SK-N-MC (cell line): Measurements from ENCODE around the gene CLDN20.
A peak's percentile ranks its signal among the peaks of the same experiment; 100 is the strongest.

Experiments used
- DNase-seq: peaks from one replicate; pipeline ENCODE4 v3.0.0-alpha.2; 2011; ENCODE audit warnings: low read depth, low spot score
- H3K27ac ChIP-seq: fragments of 200-600 bp; sonication (generic); 2 replicates; pipeline ENCODE4 v1.5.1; 2016; ENCODE audit warnings: mixed run types
- H3K36me3 ChIP-seq: fragments of 200-600 bp; sonication (generic); 2 replicates; pipeline ENCODE4 v1.6.1; 2017; ENCODE audit warnings: antibody characterized with exemption, low read length, mixed read lengths; ENCODE audit not compliant: insufficient read depth
- H3K4me3 ChIP-seq: fragments of 200-600 bp; sonication (generic); 2 replicates; pipeline ENCODE4 v1.5.1; 2016
- H3K9ac ChIP-seq: fragments of 200-600 bp; sonication (generic); 2 replicates; pipeline ENCODE4 v1.8.0; 2017; ENCODE audit warnings: mixed run types, mixed read lengths; ENCODE audit not compliant: insufficient read length
- H3K9me3 ChIP-seq: fragments of 200-600 bp; sonication (generic); 2 replicates; pipeline ENCODE4 v1.6.1; 2017; ENCODE audit warnings: low read depth, mild to moderate bottlenecking, antibody characterized with exemption, low read length, moderate library complexity, mixed read lengths
- EZH2 ChIP-seq: fragments of 200-600 bp; sonication (generic); IDR thresholded peaks from one replicate; pipeline ENCODE4 v1.6.1; 2017; ENCODE audit warnings: antibody characterized with exemption
- FOXP2 ChIP-seq: optimal IDR thresholded peaks from 2 replicates; pipeline ENCODE3; 2011; ENCODE audit warnings: mild to moderate bottlenecking, moderate library complexity; ENCODE audit not compliant: insufficient read depth; ENCODE audit errors: extremely low read length, control extremely low read depth
- POLR2AphosphoS5 ChIP-seq: IDR thresholded peaks from 2 replicates; pipeline ENCODE4 v1.6.1; 2012; ENCODE audit warnings: mild to moderate bottlenecking, low read depth, low read length, borderline replicate concordance

CLDN20 gene

GRCh38 chr6:155248008-155249001 lies 15.5 kb upstream of the CLDN20 start:
- no peak for TF ChIP-seq EZH2
- no peak for TF ChIP-seq POLR2AphosphoS5
- TF ChIP-seq FOXP2, result no peak
- no peaks in the 10 kb centered on the region for H3K9me3 ChIP-seq
- no peak overlapping the region for H3K4me3 ChIP-seq
- H3K36me3 ChIP-seq, result peaks cover 16% of the 10 kb centered on the region
- no peak for DNase-seq
- H3K9ac ChIP-seq, result no peak overlapping the region
- no peak overlapping the region for H3K27ac ChIP-seq

- TF ChIP-seq FOXP2 (no peak), POLR2AphosphoS5 (no peak), EZH2 (no peak)
- Histone ChIP-seq H3K36me3 (peaks cover 36% of the 10 kb centered on the region), H3K9ac (no peak overlapping the region), H3K27ac (no peak overlapping the region), H3K9me3 (no peaks in the 10 kb centered on the region), H3K4me3 (no peak overlapping the region)
- DNase-seq, result no peak
Measured at GRCh38 chr6:155250701-155251381, 13.0 kb upstream of the CLDN20 start.

GRCh38 chr6:155252581-155252980 lies 11.2 kb upstream of the CLDN20 start:
- Histone ChIP-seq H3K9ac (no peak overlapping the region), H3K4me3 (no peak overlapping the region), H3K36me3 (peaks cover 54% of the 10 kb centered on the region), H3K27ac (no peak overlapping the region), H3K9me3 (no peaks in the 10 kb centered on the region)
- TF ChIP-seq FOXP2, result no peak
- TF ChIP-seq POLR2AphosphoS5, result no peak
- TF ChIP-seq EZH2, result no peak
- DNase-seq, result no peak

GRCh38 chr6:155253337-155253736 lies 10.5 kb upstream of the CLDN20 start:
- Histone ChIP-seq H3K4me3 (no peak overlapping the region), H3K9ac (no peak overlapping the region)
- no peak for TF ChIP-seq FOXP2
- TF ChIP-seq POLR2AphosphoS5, result no peak
- TF ChIP-seq EZH2, result no peak

GRCh38 chr6:155254139-155254538 lies 9.7 kb upstream of the CLDN20 start:
- H3K9ac ChIP-seq, result no peak overlapping the region
- H3K27ac ChIP-seq, result no peak overlapping the region
- H3K4me3 ChIP-seq, result no peak overlapping the region
- TF ChIP-seq FOXP2, result no peak
- TF ChIP-seq POLR2AphosphoS5, result no peak
- TF ChIP-seq EZH2, result no peak
- no peaks in the 10 kb centered on the region for H3K9me3 ChIP-seq
- peaks cover 65% of the 10 kb centered on the region for H3K36me3 ChIP-seq
- no peak for DNase-seq

More at GRCh38 chr6:155253337-155253736, 10.5 kb upstream of the CLDN20 start:
- Histone ChIP-seq H3K9me3 (no peaks in the 10 kb centered on the region), H3K36me3 (peaks cover 60% of the 10 kb centered on the region), H3K27ac (no peak overlapping the region)
- no peak for DNase-seq

GRCh38 chr6:155256122-155256795 lies 7.6 kb upstream of the CLDN20 start:
- Histone ChIP-seq H3K27ac (peak overlapping the region; percentile 36; the same call in 1 of the 2 replicates), H3K9ac (no peak overlapping the region), H3K9me3 (no peaks in the 10 kb centered on the region), H3K36me3 (peaks cover 76% of the 10 kb centered on the region), H3K4me3 (no peak overlapping the region)
- DNase-seq, result no peak
- TF ChIP-seq FOXP2, result no peak
- TF ChIP-seq EZH2, result no peak
- no peak for TF ChIP-seq POLR2AphosphoS5

GRCh38 chr6:155257796-155258195 lies 6.0 kb upstream of the CLDN20 start:
- Histone ChIP-seq H3K4me3 (no peak overlapping the region), H3K27ac (peak overlapping the region; percentile 42; the same call in 1 of the 2 replicates), H3K9me3 (no peaks in the 10 kb centered on the region), H3K36me3 (peaks cover 75% of the 10 kb centered on the region), H3K9ac (peak overlapping the region; percentile 20)
- no peak for TF ChIP-seq EZH2
- no peak for TF ChIP-seq FOXP2
- TF ChIP-seq POLR2AphosphoS5, result no peak
- DNase-seq, result no peak

- Histone ChIP-seq H3K4me3 (no peak overlapping the region), H3K9ac (no peak overlapping the region), H3K36me3 (peaks cover 60% of the 10 kb centered on the region), H3K27ac (no peak overlapping the region), H3K9me3 (no peaks in the 10 kb centered on the region)
- TF ChIP-seq FOXP2, result no peak
- TF ChIP-seq POLR2AphosphoS5, result no peak
- no peak for TF ChIP-seq EZH2
- DNase-seq, result no peak
Measured at GRCh38 chr6:155259204-155259603, 4.6 kb upstream of the CLDN20 start.
